GM12878 (cell line): ENCODE measurements around the gene ABCC3.

Experiments used
- CEBPB ChIP-seq, 2 experiments: fragments of 150-350 bp in 1 of 2; IDR thresholded peaks; 2 replicates each; pipeline ENCODE4 v1.6.1; 2012 to 2014; ENCODE audit warnings: low read depth in 2 of 2, low read length in 2 of 2, borderline replicate concordance in 1 of 2, inconsistent platforms in 1 of 2
- CTCF ChIP-seq, 3 experiments: IDR thresholded peaks in 2 of 3; conservative IDR thresholded peaks in 1 of 3; 2 replicates each; pipeline ENCODE4 v1.5.1; 2011; ENCODE audit warnings: low read depth in 3 of 3, low read length in 3 of 3, mild to moderate bottlenecking in 3 of 3, control low read depth in 2 of 3, moderate library complexity in 2 of 3, inconsistent platforms in 1 of 3, mixed read lengths in 1 of 3; ENCODE audit not compliant: control insufficient read depth in 2 of 3, insufficient read depth in 1 of 3; ENCODE audit errors: extremely low read depth in 1 of 3
- MYB ChIP-seq: fragments of 150-350 bp; IDR thresholded peaks from 2 replicates; pipeline ENCODE4 v1.6.1; 2014; ENCODE audit warnings: mild to moderate bottlenecking, low read depth, low read length, borderline replicate concordance
- NBN ChIP-seq: fragments of 450-650 bp; IDR thresholded peaks from 2 replicates; pipeline ENCODE4 v1.6.1; 2016
- TF ChIP-seq, protein P1 (sequence below): IDR thresholded peaks from 2 replicates; pipeline ENCODE4 v1.6.1; 2012; ENCODE audit warnings: low read depth, low read length, improper control_type of control experiment

- no peak for TF ChIP-seq NBN
- TF ChIP-seq, protein P1, sequence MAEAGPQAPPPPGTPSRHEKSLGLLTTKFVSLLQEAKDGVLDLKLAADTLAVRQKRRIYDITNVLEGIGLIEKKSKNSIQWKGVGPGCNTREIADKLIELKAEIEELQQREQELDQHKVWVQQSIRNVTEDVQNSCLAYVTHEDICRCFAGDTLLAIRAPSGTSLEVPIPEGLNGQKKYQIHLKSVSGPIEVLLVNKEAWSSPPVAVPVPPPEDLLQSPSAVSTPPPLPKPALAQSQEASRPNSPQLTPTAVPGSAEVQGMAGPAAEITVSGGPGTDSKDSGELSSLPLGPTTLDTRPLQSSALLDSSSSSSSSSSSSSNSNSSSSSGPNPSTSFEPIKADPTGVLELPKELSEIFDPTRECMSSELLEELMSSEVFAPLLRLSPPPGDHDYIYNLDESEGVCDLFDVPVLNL: no peak
- TF ChIP-seq MYB: no peak
- no peak for TF ChIP-seq CEBPB (IDR thresholded peaks at IDR 0.05; ENCODE audit: borderline replicate concordance in 1 of 2, low read depth in 2 of 2, low read length in 2 of 2)
- no peak for TF ChIP-seq CTCF (IDR thresholded peaks at IDR 0.05 in 2 of 3, conservative IDR thresholded peaks at IDR 0.05 in 1 of 3; ENCODE audit: control insufficient read depth in 2 of 3, extremely low read depth in 1 of 3, insufficient read depth in 1 of 3, low read depth in 3 of 3, low read length in 3 of 3)
Measured at GRCh38 chr17:50659179-50659578, 24.5 kb downstream of the ABCC3 start.
